Heart left ventricle (tissue), 13 donors: Measurements from ENCODE around the gene FGFR1OP2.

Source experiments
- CTCF ChIP-seq, 12 donors: fragments of 200-600 bp; sonication (generic) in 4 of 12; IDR thresholded peaks; one replicate each; pipeline versions ENCODE4 v1.5.0 to v1.8.0; 2018 to 2022; ENCODE audit warnings: antibody characterized with exemption in 12 of 12, mild to moderate bottlenecking in 5 of 12
- POLR2A ChIP-seq, 2 donors: fragments of 450-650 bp; IDR thresholded peaks; one replicate each; pipeline ENCODE4 v1.6.1; 2017; ENCODE audit warnings: antibody characterized with exemption in 2 of 2, mild to moderate bottlenecking in 2 of 2, moderate library complexity in 2 of 2
- donor health status: ischemic (EF 13 %, LVEDD 7.1; RV severe dilation, severe dysfunction).
- donor health status: DM: no; HTN: yes; CAD: no.
- donor health status: DM: no; HTN: no; CAD: no.
- donor health status: ischemic (EF 25% LVEDD 6.9; RV normal size, moderate dysfunction).
- donor health status: ischemic (EF 25% LVEDD 5.7; RV mildly dilated, moderate dysfunction).
- donor health status: ischemic (EF 35%, LVEDD 5.7; RV mildly dilated, moderate dysfunction).
- donor health status: nonischemic (EF 11% LVEDD 7.7; RV severe dilation, severe dysfunction).
- donor health status: DM: yes; HTN: yes; CAD: no.
- donor health status: PGD.
- donor health status: ischemic (EF 29% LVEDD 5.4; RV normal size, mild dysfunction).
- donor health status: nonischemic (EF 23%, LVEDD 6.1; RV moderate dilation, normal function).

- TF ChIP-seq CTCF (IDR thresholded peaks at IDR 0.05) (no peak), POLR2A (IDR thresholded peaks at IDR 0.05) (no peak)
Observed at GRCh38 chr12:26939192-26939832, 1.0 kb downstream of the FGFR1OP2 start.
